GM10847 (cell line): ENCODE data around the gene ZNF577.

Experiments used
- POLR2A ChIP-seq: IDR thresholded peaks from 2 replicates; pipeline ENCODE4 v1.6.1; 2011; ENCODE audit not compliant: insufficient read length; ENCODE audit errors: extremely low read depth

The ZNF577 gene

DNA sequence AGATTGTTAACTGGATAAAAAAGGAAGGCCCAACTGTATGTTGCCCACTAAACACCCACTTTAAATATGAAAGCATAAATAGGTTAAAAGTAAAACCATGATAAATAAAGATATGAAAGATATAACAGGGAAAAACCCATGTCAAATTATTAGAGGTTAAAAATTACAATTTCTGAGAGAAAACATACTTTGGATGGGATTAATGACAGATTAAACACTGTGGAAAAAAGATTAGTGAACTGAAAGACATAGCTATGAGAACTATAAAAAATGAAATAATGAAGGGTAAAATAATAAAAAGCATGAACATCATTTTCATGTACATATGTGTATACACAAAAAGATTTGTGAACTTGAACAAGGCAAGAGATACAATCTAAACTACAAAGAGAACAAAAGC, 2.2 kb upstream of the ZNF577 start:
- no peak for TF ChIP-seq POLR2A

DNA sequence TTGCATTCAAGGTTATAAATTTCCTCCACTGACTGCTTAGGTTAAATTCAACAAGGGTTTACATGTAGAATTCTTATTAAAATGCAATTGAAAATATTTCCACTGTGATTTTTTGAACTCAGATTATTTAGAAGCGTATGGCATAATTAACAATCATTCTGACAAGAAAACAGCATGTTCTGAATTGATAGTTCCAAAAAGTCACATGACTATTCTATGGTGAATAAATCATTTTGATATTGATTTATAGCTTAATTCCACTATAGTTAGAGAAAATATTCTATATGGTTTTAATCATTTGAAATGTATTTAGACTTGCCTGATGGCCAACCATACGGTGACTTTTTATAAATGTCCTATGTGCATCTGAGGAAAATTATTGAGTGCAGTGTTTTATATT, 3.0 kb downstream of the ZNF577 start:
- TF ChIP-seq POLR2A, result no peak

DNA sequence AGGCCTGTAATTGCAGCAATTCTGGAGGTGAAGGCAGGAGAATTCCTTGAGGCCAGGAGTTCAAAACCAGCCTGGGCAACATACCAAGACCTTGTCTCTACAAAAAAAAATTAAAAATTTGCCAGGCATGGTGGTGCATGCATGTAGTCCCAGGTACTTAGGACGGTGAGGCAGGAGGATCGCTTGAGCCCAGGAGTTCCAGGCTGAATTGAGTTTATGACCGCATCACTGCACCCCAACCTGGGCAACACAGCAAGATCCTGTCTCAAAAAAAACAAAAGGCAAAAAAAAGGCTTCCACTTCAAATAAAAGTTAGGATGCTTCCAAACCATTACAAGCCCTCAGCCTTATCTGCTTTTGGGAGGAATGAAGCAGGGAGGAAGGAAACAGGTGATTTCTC, 5.2 kb downstream of the ZNF577 start:
- TF ChIP-seq POLR2A, result no peak

DNA sequence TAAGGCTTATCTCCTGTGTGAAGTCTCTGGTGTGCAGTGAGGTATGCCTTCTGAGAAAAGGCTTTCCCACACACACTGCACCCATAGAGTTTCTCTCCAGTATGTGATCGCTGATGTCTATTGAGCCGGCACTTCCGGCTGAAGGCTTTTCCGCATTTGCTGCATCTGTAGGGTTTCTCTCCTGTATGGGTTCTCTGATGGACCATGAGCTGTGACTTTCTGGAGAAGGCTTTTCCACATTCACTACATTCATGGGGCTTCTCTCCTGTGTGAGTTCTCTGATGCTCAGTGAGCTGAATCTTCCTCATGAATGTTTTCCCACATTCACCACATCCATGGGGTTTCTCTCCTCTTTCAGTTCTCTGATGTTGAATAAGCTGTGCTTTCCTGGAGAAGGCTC, 14.7 kb downstream of the ZNF577 start:
- no peak for TF ChIP-seq POLR2A

GRCh38 chr19:51861870-51862622, 25.7 kb downstream of the ZNF577 start:
- TF ChIP-seq POLR2A, result no peak

DNA sequence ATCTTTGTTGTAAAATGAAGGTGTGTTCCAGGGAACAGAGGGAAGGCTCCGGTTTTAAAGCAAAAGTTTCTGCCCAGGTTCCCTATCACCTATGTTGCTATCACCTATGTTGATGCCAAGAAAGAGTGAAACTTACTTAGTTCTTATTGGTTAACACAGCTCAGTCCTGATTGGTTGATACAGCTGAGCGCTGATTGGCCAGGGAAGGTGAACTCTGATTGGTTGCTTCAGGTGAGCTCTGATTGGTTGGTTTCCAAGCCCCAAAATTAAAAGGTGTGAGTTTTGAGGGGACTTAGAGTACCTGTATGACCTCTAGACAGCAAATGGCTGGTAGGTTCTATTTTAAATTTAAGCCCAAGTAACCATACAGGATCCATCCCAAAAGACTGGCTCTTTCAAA, 50.6 kb downstream of the ZNF577 start:
- TF ChIP-seq POLR2A, result no peak

GRCh38 chr19:51830274-51830673, 57.5 kb downstream of the ZNF577 start:
- TF ChIP-seq POLR2A, result no peak

DNA sequence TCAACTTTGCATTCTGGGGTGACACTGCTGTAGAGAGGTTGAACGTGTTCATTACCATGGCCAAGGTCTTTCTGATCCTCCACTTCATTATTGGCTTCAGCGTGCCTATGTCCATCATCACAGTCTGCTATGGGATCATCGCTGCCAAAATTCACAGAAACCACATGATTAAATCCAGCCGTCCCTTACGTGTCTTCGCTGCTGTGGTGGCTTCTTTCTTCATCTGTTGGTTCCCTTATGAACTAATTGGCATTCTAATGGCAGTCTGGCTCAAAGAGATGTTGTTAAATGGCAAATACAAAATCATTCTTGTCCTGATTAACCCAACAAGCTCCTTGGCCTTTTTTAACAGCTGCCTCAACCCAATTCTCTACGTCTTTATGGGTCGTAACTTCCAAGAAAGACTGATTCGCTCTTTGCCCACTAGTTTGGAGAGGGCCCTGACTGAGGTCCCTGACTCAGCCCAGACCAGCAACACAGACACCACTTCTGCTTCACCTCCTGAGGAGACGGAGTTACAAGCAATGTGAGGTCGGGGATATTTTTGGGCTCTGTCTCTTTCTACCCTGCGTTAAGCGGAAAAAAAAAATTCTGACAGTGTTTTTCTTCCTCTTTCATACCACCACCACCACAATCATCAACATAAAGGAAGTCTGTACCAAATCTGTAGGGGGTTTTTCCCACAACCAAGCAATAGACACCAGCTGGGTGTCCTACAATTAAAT, 63.3 kb downstream of the ZNF577 start:
- TF ChIP-seq POLR2A, result no peak

DNA sequence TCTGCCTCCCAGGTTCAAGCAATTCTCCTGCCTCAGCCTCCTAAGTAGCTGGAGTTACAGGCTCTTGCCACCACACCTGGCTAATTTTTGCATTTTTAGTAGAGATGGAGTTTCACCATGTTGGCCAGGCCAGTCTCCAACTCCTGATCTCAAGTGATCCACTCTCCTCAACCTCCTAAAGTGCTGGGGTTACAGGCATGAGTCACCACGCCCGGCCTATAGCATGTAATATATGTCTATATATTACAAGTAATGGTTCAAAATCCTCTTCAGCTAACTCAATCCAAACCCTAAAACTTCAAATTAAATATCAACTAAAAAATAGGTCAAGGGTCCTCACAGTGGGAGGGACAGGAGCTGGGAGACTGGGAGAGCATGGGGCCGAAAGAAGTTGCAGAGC, 64.8 kb downstream of the ZNF577 start:
- TF ChIP-seq POLR2A, result no peak

DNA sequence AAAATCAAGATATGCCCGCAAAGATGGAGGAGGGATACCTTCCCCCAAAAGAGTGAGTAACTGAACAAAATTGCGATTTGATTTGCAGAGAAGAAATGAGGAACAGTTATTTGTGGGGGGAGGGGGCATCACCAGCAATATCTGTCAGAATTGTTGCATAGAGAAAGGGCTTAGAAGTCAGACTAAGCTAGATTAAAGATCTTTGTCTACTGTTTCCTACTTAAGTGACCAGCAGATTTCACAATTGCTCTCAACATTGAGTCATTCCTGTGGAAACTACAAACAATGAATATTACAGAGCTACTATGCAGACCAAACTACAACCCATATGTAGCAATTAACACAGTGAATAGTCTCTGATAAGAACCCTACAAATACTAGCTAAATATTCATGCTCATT, 65.4 kb downstream of the ZNF577 start:
- TF ChIP-seq POLR2A, result no peak

GRCh38 chr19:51821921-51822320, 65.8 kb downstream of the ZNF577 start:
- TF ChIP-seq POLR2A, result no peak

DNA sequence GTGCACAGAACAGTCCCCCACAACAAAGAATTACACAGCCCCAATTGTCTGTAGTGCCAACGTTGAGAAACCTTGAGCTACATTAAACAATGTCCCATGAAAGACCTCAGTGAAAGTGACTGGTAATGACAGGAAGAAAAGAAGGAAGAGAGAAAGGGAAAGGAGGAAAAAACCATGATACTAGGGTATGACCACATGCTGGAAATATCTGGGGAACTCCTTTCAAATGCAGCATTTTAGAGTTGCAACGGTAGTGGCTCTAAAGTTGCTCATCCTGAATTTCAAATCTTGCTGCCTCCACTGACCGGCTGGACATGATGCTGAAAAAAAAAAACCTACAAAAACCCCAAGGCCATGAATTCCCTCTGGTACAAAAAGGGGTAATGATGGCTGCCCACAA, 66.3 kb downstream of the ZNF577 start:
- TF ChIP-seq POLR2A, result no peak
